K562 (cell line): ENCODE measurements around the gene TMEM86B. TPM values are rescaled to one million over a fixed set of nuclear protein-coding genes. Genes with fewer than 3 reads are reported as not detected.

Source experiments
- ATAC-seq: fragments of 200-7000 bp; cut with Tn5 transposase; 3 replicates; pipeline ENCODE4 v1.9.1; 2020; ENCODE audit warnings: moderate library complexity
- BruUV-seq: library from RNA; stranded (reverse); fragments of 400-500 nt; replicated peaks from 2 replicates; lab custom pipeline; 2021; lab: Mats Ljungman, UMichigan
- CTCF ChIA-PET: fragments of 300-600 bp; formaldehyde crosslinking; extraction: SDS; loops from one replicate; lab custom pipeline; 2021; ENCODE audit warnings: low intra/inter-chr PET ratio; lab: Yijun Ruan, JAX
- POLR2A ChIA-PET: fragments of 300-600, 350-650 bp; sonication (Branson Sonifier 250); formaldehyde crosslinking; extraction: SDS; loops from one replicate; lab custom pipeline; 2021; ENCODE audit warnings: antibody characterized with exemption, inconsistent platforms; lab: Yijun Ruan, JAX
- DNase-seq, 4 experiments: peaks; one replicate each; pipeline versions ENCODE4 v3.0.0 to v3.0.0-alpha.2; 2011 to 2018; ENCODE audit warnings: low spot score in 3 of 4, mixed read lengths in 3 of 4; ENCODE audit errors: extremely low read depth in 1 of 4
- FAIRE-seq: peaks from 2 replicates; lab custom pipeline; 2011; peaks lifted over from hg19 to GRCh38; lab: Jason Lieb, UNC
- H2AFZ ChIP-seq: 2 replicates; pipeline ENCODE4 v1.6.0; 2011; ENCODE audit warnings: low read depth, low read length, control low read depth, inconsistent platforms
- H3K27ac ChIP-seq: fragments of 200-600 bp; 3 replicates; pipeline ENCODE4 v1.8.0; 2011; ENCODE audit warnings: low read depth, mild to moderate bottlenecking, control low read depth, inconsistent platforms, low read length, moderate library complexity, mixed read lengths; ENCODE audit errors: extremely low read depth
- H3K27me3 ChIP-seq, 2 experiments: fragments of 300-600 bp in 1 of 2; 2 replicates in 1 of 2; 3 replicates in 1 of 2; pipeline versions ENCODE4 v1.6.0 to v1.8.0; 2011; ENCODE audit warnings: inconsistent platforms in 2 of 2, low read length in 2 of 2, mild to moderate bottlenecking in 1 of 2, mixed read lengths in 1 of 2, moderate library complexity in 1 of 2; ENCODE audit not compliant: control insufficient read depth in 2 of 2, insufficient read depth in 2 of 2
- H3K36me3 ChIP-seq: fragments of 300-600 bp; 3 replicates; pipeline ENCODE4 v1.8.0; 2011; ENCODE audit warnings: mild to moderate bottlenecking, low read length, inconsistent platforms; ENCODE audit not compliant: control insufficient read depth, insufficient read depth
- H3K4me1 ChIP-seq, 2 experiments: fragments of 200-600 bp in 1 of 2; replicated peaks in 1 of 2; 2 replicates in 1 of 2; 3 replicates in 1 of 2; pipeline versions ENCODE4 v1.5.1 to v1.8.0; 2011; ENCODE audit warnings: inconsistent platforms in 2 of 2, low read length in 2 of 2, mild to moderate bottlenecking in 1 of 2, mixed read lengths in 1 of 2, moderate library complexity in 1 of 2; ENCODE audit not compliant: control insufficient read depth in 2 of 2, insufficient read depth in 2 of 2
- H3K4me2 ChIP-seq: 2 replicates; pipeline ENCODE4 v1.6.1; 2011; ENCODE audit warnings: low read length, control low read depth, inconsistent platforms, mixed read lengths; ENCODE audit not compliant: insufficient read depth
- H3K4me3 ChIP-seq: fragments of 200-600 bp; sonication (generic), shearing (Covaris generic); 2 replicates; pipeline ENCODE4 v1.5.1; 2016; ENCODE audit warnings: control low read depth, inconsistent platforms
- H3K79me2 ChIP-seq: fragments of 200-600 bp; 3 replicates; pipeline ENCODE4 v1.8.0; 2011; ENCODE audit warnings: low read length, inconsistent platforms; ENCODE audit not compliant: control insufficient read depth, insufficient read depth
- H3K9ac ChIP-seq, 2 experiments: 2 replicates each; pipeline versions ENCODE4 v1.6.0 to v1.6.1; 2011; ENCODE audit warnings: low read depth in 2 of 2, low read length in 2 of 2, control low read depth in 1 of 2, inconsistent platforms in 1 of 2, mild to moderate bottlenecking in 1 of 2, mixed read lengths in 1 of 2; ENCODE audit not compliant: insufficient read depth in 1 of 2
- H3K9me1 ChIP-seq: one replicate; pipeline ENCODE4 v1.6.0; 2011; ENCODE audit warnings: inconsistent platforms, mild to moderate bottlenecking, low read length, moderate library complexity; ENCODE audit not compliant: control insufficient read depth, insufficient read depth
- H3K9me3 ChIP-seq: replicated peaks from 2 replicates; pipeline ENCODE4 v1.5.1; 2011; ENCODE audit warnings: low read depth, low read length, inconsistent platforms; ENCODE audit not compliant: control insufficient read depth, insufficient read depth
- H4K20me1 ChIP-seq: replicated peaks from 2 replicates; pipeline ENCODE4 v1.6.1; 2011; ENCODE audit warnings: low read length, inconsistent platforms, mixed read lengths; ENCODE audit not compliant: control insufficient read depth, insufficient read depth
- ATF7 ChIP-seq: fragments of 450-650 bp; IDR thresholded peaks from 2 replicates; pipeline ENCODE4 v1.7.1; 2014; ENCODE audit warnings: mild to moderate bottlenecking, moderate library complexity
- CBX1 ChIP-seq: sonication (generic); IDR thresholded peaks from 2 replicates; pipeline ENCODE4 v1.6.1; 2016; ENCODE audit warnings: antibody characterized with exemption, low read depth, mild to moderate bottlenecking
- CBX3 ChIP-seq, 2 experiments: IDR thresholded peaks; 1 replicate in 1 of 2; 2 replicates in 1 of 2; pipeline ENCODE4 v1.6.1; 2012; ENCODE audit warnings: inconsistent platforms in 2 of 2, low read length in 2 of 2, borderline replicate concordance in 1 of 2, control low read depth in 1 of 2
- CEBPG ChIP-seq, 3 experiments: fragments of 200-800 bp in 1 of 3; sonication (Bioruptor generic) in 1 of 3; sonication (generic) in 1 of 3; formaldehyde crosslinking in 1 of 3; IDR thresholded peaks in 2 of 3; conservative IDR thresholded peaks in 1 of 3; 2 replicates each; pipeline versions ENCODE4 v1.6.1 to v1.8.0; 2016 to 2022; ENCODE audit warnings: missing compliant biosample characterization in 2 of 3, missing genetic modification characterization in 2 of 3, mild to moderate bottlenecking in 1 of 3, missing genetic modification reagents in 1 of 3
- ELF2 ChIP-seq: fragments of 250-450 bp; sonication (Bioruptor Pico); IDR thresholded peaks from 2 replicates; pipeline ENCODE4 v1.5.0; 2021; ENCODE audit warnings: mild to moderate bottlenecking
- ELK1 ChIP-seq: sonication (generic); formaldehyde crosslinking; IDR thresholded peaks from 2 replicates; pipeline ENCODE4 v1.8.1; 2022; ENCODE audit warnings: missing genetic modification reagents
- FOXJ3 ChIP-seq: sonication (generic); formaldehyde crosslinking; IDR thresholded peaks from 2 replicates; pipeline ENCODE4 v1.4.0; 2020; ENCODE audit warnings: mild to moderate bottlenecking, missing genetic modification reagents
- MEF2A ChIP-seq: IDR thresholded peaks from 2 replicates; pipeline ENCODE4 v1.6.1; 2011; ENCODE audit warnings: low read depth, mild to moderate bottlenecking, low read length, moderate library complexity; ENCODE audit not compliant: control insufficient read depth
- NEUROD1 ChIP-seq: fragments of 150-350 bp; IDR thresholded peaks from 2 replicates; pipeline ENCODE4 v1.6.1; 2014; ENCODE audit warnings: borderline replicate concordance, low read length, low read depth; ENCODE audit not compliant: partially characterized antibody
- NR4A1 ChIP-seq, 2 experiments: fragments of 250-450 bp in 1 of 2; fragments of 450-650 bp in 1 of 2; sonication (Bioruptor Pico) in 1 of 2; IDR thresholded peaks; 2 replicates each; pipeline versions ENCODE4 v1.4.0 to v1.6.1; 2016 to 2020; ENCODE audit warnings: mild to moderate bottlenecking in 2 of 2, missing compliant biosample characterization in 1 of 2, missing genetic modification characterization in 1 of 2, moderate library complexity in 1 of 2
- PRMT5 ChIP-seq: sonication (generic); formaldehyde crosslinking; IDR thresholded peaks from 2 replicates; pipeline ENCODE4 v1.5.0; 2020; ENCODE audit warnings: missing genetic modification reagents
- ZKSCAN3 ChIP-seq: fragments of 250-450 bp; sonication (Bioruptor Pico); IDR thresholded peaks from 2 replicates; pipeline ENCODE4 v1.4.0; 2020
- ZMIZ1 ChIP-seq, 2 experiments: fragments of 150-350 bp in 1 of 2; IDR thresholded peaks; 2 replicates each; pipeline ENCODE4 v1.6.1; 2012 to 2016; ENCODE audit warnings: low read depth in 2 of 2, low read length in 2 of 2, mild to moderate bottlenecking in 1 of 2, moderate library complexity in 1 of 2
- ZNF280B ChIP-seq: fragments of 250-450 bp; sonication (Bioruptor Pico); IDR thresholded peaks from 2 replicates; pipeline ENCODE4 v1.5.1; 2021; ENCODE audit warnings: mild to moderate bottlenecking
- ZNF717 ChIP-seq: fragments of 250-450 bp; sonication (Bioruptor Pico); IDR thresholded peaks from 2 replicates; pipeline ENCODE4 v1.5.0; 2021
- WGBS: fragments of 100-300 bp; shearing (Covaris generic); methylation state at CpG from one replicate; pipeline ENCODE4 v1.1.6; 2016; ENCODE audit warnings: low coverage, mixed read lengths; ENCODE audit not compliant: insufficient coverage; ENCODE audit errors: missing lambda C conversion rate; 5-methylcytosine and 5-hydroxymethylcytosine counted together
- in situ Hi-C: fragments of 300-500 bp; cut with MboI; formaldehyde crosslinking; loops from 4 replicates; pipeline ENCODE4 v1.15.0; 2018; ENCODE audit warnings: inconsistent platforms, mixed read lengths
- intact Hi-C: fragments of 100-400 bp; cut with micrococcal nuclease; formaldehyde crosslinking; loops from 2 replicates; pipeline ENCODE4 v1.14.2; 2022
- polyA plus RNA-seq, 8 experiments: library from polyadenylated mRNA; depleted of rRNA in 4 of 8; stranded (reverse) in 5 of 8; unstranded in 3 of 8; fragments of >200 nt; fragmentation: Nextera tagmentation in 2 of 8; fragmentation: Illumina TruSeq in 1 of 8; extraction: Ambion mirVana in 2 of 8; extraction: Trizol in 1 of 8; gene quantifications; 2 replicates each; pipeline versions ENCODE4 v1.2.1 to v1.2.3, GENCODE V29; 2011 to 2014; ENCODE audit warnings: inconsistent platforms in 1 of 8, missing spikeins in 1 of 8
- total RNA-seq, 7 experiments: library from RNA; depleted of rRNA in 6 of 7; stranded (reverse); fragments of >200 nt in 6 of 7; fragmentation: Illumina TruSeq in 2 of 7; extraction: Trizol in 2 of 7; gene quantifications; 2 replicates each; pipeline versions ENCODE4 v1.2.1 to v1.2.3, GENCODE V29; 2011 to 2021; ENCODE audit warnings: low replicate concordance in 1 of 7

Gene TMEM86B
- total and polyA plus RNA-seq, 9 of the 15 experiments (the other 6 are each of a cell fraction or from before 2014, with no cell fraction given) = 0.28 to 7.9 (median 2.1) TPM

GRCh38 chr19:55239004-55239403 lies 10.4 kb upstream of the TMEM86B start (continued):
- no peak for TF ChIP-seq ZMIZ1 (IDR thresholded peaks at IDR 0.05; ENCODE audit: low read depth in 2 of 2, low read length in 2 of 2)
- TF ChIP-seq ZNF717 (CRISPR knock-in tag) = no peak

GRCh38 chr19:55238030-55238429 lies 9.5 kb upstream of the TMEM86B start:
- no peaks in the 10 kb centered on the region for H4K20me1 ChIP-seq
- no peak overlapping the region for H2AFZ ChIP-seq
- POLR2A ChIA-PET = interaction anchor here (1.1 to 2.1 kb wide), 4 partner anchors 10 to 21 kb away, joined by 3 to 7 read pairs (median 3); partner anchors contain the start of gene PPP6R1
- no peak overlapping the region for H3K4me3 ChIP-seq
- 95% methylated on average over 8 of the region's 8 CpGs for WGBS
- BruUV-seq = no TSS peak
- CTCF ChIA-PET = no interaction called here
- no peaks in the 10 kb centered on the region for H3K79me2 ChIP-seq
- DNase-seq (no peak), FAIRE-seq (no peak), ATAC-seq (no peak)
- H3K4me2 ChIP-seq = no peak overlapping the region
- H3K36me3 ChIP-seq = peaks cover 93% of the 10 kb centered on the region
- H3K9ac ChIP-seq = no peak overlapping the region
- no peaks in the 10 kb centered on the region for H3K9me1 ChIP-seq
- no peak overlapping the region for H3K27ac ChIP-seq
- peaks cover 0 to 4% of the 10 kb centered on the region in 2 experiments; a peak in 2 of 5 replicates for H3K4me1 ChIP-seq
- no peaks in the 10 kb centered on the region for H3K9me3 ChIP-seq
- in situ Hi-C loops = no loop called here
- intact Hi-C loops = no loop called here
- H3K27me3 ChIP-seq = no peaks in the 10 kb centered on the region
- no peak for TF ChIP-seq ELF2 (CRISPR knock-in tag)
- no peak for TF ChIP-seq NR4A1 (CRISPR knock-in tag; IDR thresholded peaks at IDR 0.05)
- no peak for TF ChIP-seq NR4A1 (tag; IDR thresholded peaks at IDR 0.05)
- TF ChIP-seq PRMT5 (CRISPR knock-in tag) = no peak
- no peak for TF ChIP-seq CBX1
- TF ChIP-seq CEBPG (CRISPR knock-in tag; IDR thresholded peaks at IDR 0.05) = no peak
- TF ChIP-seq CEBPG (tag; conservative IDR thresholded peaks at IDR 0.05 in 1 of 2, IDR thresholded peaks at IDR 0.05 in 1 of 2) = no peak
- TF ChIP-seq CBX3 (IDR thresholded peaks at IDR 0.05; ENCODE audit: borderline replicate concordance in 1 of 2, low read length in 2 of 2) = no peak
- no peak for TF ChIP-seq MEF2A
- TF ChIP-seq ELK1 (CRISPR knock-in tag) = no peak
- no peak for TF ChIP-seq ATF7
- TF ChIP-seq FOXJ3 (CRISPR knock-in tag) = no peak
- no peak for TF ChIP-seq ZNF280B (CRISPR knock-in tag)
- TF ChIP-seq NEUROD1 = no peak
- TF ChIP-seq ZKSCAN3 (CRISPR knock-in tag) = no peak
